Body of pancreas (tissue), 4 donors: ENCODE measurements around the gene NUTF2.

Source experiments
- POLR2A ChIP-seq, 3 donors: fragments of 450-650 bp; IDR thresholded peaks; one replicate each; pipeline ENCODE4 v1.6.1; 2016; ENCODE audit warnings: antibody characterized with exemption in 3 of 3, mild to moderate bottlenecking in 2 of 3
- TF ChIP-seq, protein P1 (sequence below), 7 experiments: fragments of 450-650 bp in 4 of 7; fragments of 200-600 bp in 3 of 7; sonication (generic) in 3 of 7; IDR thresholded peaks; one replicate each; pipeline ENCODE4 v1.5.1; 2016 to 2019; ENCODE audit warnings: antibody characterized with exemption in 7 of 7

DNA sequence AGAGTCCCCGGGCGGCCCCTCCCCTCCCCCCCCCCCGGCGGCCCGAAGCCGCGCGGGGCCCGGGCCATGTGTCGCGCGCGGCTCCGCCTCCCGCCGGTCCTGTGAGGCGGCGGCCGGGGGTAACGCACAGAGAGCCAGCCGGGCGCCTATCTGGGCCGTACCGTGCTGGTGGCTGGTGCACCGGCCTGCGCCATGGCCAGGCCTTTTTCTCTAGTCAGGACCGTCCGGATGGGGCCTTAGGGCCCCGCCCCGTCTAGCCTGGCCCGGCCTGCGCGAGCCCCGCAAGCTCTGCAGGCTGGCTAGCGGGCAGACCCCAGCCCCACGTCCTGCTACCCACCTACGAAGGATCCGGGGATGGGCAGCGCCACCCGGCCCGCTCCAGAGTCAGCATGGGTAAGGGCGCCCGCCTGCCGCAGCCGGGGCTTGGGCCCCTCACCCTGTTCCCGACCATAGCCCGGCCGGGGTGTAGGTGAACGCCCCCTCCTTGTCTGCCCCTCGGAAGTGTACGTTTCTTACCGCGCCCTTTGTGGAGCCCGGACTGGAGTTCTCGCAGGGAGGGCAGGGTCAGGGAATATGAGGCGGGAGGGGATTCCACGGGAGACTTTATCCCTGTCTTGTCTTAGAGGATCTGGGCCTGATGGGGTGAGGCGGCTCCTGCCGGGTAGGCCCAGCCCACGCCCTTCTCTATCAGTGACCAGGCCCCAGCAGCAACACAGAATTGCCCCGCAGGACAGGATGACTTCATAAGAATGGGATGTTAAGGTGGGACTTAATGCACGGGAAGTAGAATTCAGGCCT, 530 bp downstream of the NUTF2 start, which contains the start of gene CENPT:
- TF ChIP-seq, protein P1, sequence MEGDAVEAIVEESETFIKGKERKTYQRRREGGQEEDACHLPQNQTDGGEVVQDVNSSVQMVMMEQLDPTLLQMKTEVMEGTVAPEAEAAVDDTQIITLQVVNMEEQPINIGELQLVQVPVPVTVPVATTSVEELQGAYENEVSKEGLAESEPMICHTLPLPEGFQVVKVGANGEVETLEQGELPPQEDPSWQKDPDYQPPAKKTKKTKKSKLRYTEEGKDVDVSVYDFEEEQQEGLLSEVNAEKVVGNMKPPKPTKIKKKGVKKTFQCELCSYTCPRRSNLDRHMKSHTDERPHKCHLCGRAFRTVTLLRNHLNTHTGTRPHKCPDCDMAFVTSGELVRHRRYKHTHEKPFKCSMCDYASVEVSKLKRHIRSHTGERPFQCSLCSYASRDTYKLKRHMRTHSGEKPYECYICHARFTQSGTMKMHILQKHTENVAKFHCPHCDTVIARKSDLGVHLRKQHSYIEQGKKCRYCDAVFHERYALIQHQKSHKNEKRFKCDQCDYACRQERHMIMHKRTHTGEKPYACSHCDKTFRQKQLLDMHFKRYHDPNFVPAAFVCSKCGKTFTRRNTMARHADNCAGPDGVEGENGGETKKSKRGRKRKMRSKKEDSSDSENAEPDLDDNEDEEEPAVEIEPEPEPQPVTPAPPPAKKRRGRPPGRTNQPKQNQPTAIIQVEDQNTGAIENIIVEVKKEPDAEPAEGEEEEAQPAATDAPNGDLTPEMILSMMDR (IDR thresholded peaks at IDR 0.05): peak in 1 of 7 experiments; percentile 12
- peak; percentile 4 to 44 (median 20) for TF ChIP-seq POLR2A (IDR thresholded peaks at IDR 0.05)
